ENCODE data around the gene LRMDA. TPM values are rescaled to one million over a fixed set of nuclear protein-coding genes. Genes with fewer than 3 reads are reported as not detected.

The LRMDA gene
- total and polyA plus RNA-seq, 2 donors (not counting 3 experiments of a cell fraction or from before 2014, with no cell fraction given) = 9.7 to 18.0 TPM

DNA sequence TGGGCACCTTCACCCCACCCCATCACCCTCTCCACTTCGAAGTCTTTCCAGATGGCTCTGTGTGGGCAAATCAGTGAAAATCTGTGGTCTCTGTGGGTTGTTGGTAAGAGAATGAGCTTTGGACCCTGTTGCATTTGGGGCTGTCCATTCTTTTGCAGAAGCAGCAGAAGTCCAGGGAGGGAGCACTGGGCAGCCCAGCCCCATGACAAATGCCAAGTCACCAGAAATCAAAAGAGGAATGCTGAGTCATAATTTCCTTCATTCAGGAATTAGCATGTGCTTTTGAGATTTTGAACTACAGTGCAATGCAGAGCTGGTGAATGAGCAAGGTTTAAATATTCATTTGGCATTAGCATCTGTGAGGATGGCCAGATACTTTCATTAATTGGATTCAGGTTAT lies 556.2 kb downstream of the LRMDA start:
- no peak for DNase-seq (ENCODE audit: low read depth, low spot score)
- POLR2A ChIA-PET = no interaction called here

More for the DNA sequence above, 556.2 kb downstream of the LRMDA start:
- no peaks in the 10 kb centered on the region for H3K79me2 ChIP-seq (ENCODE audit: control insufficient read depth, insufficient read depth, low read length)
- H2AFZ ChIP-seq (ENCODE audit: low read depth, low read length) = no peak overlapping the region
- H3K4me3 ChIP-seq (replicated peaks in 1 of 3; ENCODE audit: insufficient read depth in 1 of 3, low read depth in 1 of 3, low read length in 3 of 3) = no peak overlapping the region
- no peak overlapping the region for H3K4me2 ChIP-seq (ENCODE audit: insufficient read depth, low read length)
- dilution Hi-C loops (cut with MboI; ENCODE audit: extremely low pct_ligation_motif_present, low sequenced_read_pairs) = no loop called here
- no TSS peak for BruUV-seq (replicated peaks)
- H3K27ac ChIP-seq (ENCODE audit: insufficient read depth, low read depth, low read length) = no peak overlapping the region
- no peaks in the 10 kb centered on the region for H3K36me3 ChIP-seq (ENCODE audit: control insufficient read depth in 2 of 2, extremely low read depth in 1 of 2, insufficient read depth in 2 of 2, low read length in 2 of 2)
- intact Hi-C loops (cut with micrococcal nuclease) = no loop called here
- H4K20me1 ChIP-seq (replicated peaks; ENCODE audit: control insufficient read depth, extremely low read depth, insufficient read depth, low read length) = no peaks in the 10 kb centered on the region
- TF ChIP-seq GATA2 (IDR thresholded peaks at IDR 0.05; ENCODE audit: insufficient read depth, insufficient read length, low read depth, low read length) = no peak
- TF ChIP-seq MYC (IDR thresholded peaks at IDR 0.05; ENCODE audit: low read depth, low read length) = no peak
- TF ChIP-seq, protein P1, sequence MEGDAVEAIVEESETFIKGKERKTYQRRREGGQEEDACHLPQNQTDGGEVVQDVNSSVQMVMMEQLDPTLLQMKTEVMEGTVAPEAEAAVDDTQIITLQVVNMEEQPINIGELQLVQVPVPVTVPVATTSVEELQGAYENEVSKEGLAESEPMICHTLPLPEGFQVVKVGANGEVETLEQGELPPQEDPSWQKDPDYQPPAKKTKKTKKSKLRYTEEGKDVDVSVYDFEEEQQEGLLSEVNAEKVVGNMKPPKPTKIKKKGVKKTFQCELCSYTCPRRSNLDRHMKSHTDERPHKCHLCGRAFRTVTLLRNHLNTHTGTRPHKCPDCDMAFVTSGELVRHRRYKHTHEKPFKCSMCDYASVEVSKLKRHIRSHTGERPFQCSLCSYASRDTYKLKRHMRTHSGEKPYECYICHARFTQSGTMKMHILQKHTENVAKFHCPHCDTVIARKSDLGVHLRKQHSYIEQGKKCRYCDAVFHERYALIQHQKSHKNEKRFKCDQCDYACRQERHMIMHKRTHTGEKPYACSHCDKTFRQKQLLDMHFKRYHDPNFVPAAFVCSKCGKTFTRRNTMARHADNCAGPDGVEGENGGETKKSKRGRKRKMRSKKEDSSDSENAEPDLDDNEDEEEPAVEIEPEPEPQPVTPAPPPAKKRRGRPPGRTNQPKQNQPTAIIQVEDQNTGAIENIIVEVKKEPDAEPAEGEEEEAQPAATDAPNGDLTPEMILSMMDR (IDR thresholded peaks at IDR 0.05; ENCODE audit: extremely low read depth in 1 of 2, insufficient read depth in 1 of 2, low read depth in 1 of 2, low read length in 2 of 2) = no peak
- TF ChIP-seq POLR2A (IDR thresholded peaks at IDR 0.05; ENCODE audit: low read depth, low read length) = no peak
- no peak for TF ChIP-seq FOS (IDR thresholded peaks at IDR 0.05; ENCODE audit: borderline replicate concordance, insufficient read depth, low read length)
- no peak for TF ChIP-seq EZH2 (IDR thresholded peaks at IDR 0.05; ENCODE audit: borderline replicate concordance, low read depth, low read length, severe bottlenecking)
- no peak for TF ChIP-seq JUN (IDR thresholded peaks at IDR 0.05; ENCODE audit: borderline replicate concordance, insufficient read depth, insufficient read length, low read depth)
- no peaks in the 10 kb centered on the region for H3K4me1 ChIP-seq (ENCODE audit: control insufficient read depth, extremely low read depth, insufficient read depth, low read length)
- H3K9me1 ChIP-seq (replicated peaks; ENCODE audit: control insufficient read depth, extremely low read depth, insufficient read depth, low read length) = no peaks in the 10 kb centered on the region
- no peak for FAIRE-seq
- CTCF ChIA-PET = interaction anchor here (1.4 kb wide), 1 partner anchor 61 kb away, joined by 5 read pairs; no protein-coding TSS in a partner anchor
- H3K9ac ChIP-seq (replicated peaks; ENCODE audit: extremely low read depth, insufficient read depth, low read length) = no peak overlapping the region
- no peaks in the 10 kb centered on the region for H3K27me3 ChIP-seq (ENCODE audit: control insufficient read depth in 2 of 2, insufficient read depth in 2 of 2, low read length in 2 of 2)
- no peaks in the 10 kb centered on the region for H3K9me3 ChIP-seq (replicated peaks; ENCODE audit: control insufficient read depth, insufficient read depth, low read length)
